SK-N-SH treated with all-trans-retinoic acid at 6 μM for 48 hours (cell line): ENCODE measurements around the gene RPL3.

Experiments used
- GLIS3 ChIP-seq: fragments of 250-450 bp; sonication (Bioruptor Pico); IDR thresholded peaks from 2 replicates; pipeline ENCODE4 v1.5.0; 2020; ENCODE audit warnings: mild to moderate bottlenecking, moderate library complexity
- ISL1 ChIP-seq: fragments of 250-450 bp; sonication (Bioruptor Pico); IDR thresholded peaks from 2 replicates; pipeline ENCODE4 v2.1.2; 2022; ENCODE audit warnings: mild to moderate bottlenecking, moderate library complexity
- PATZ1 ChIP-seq: fragments of 250-450 bp; sonication (Bioruptor Pico); IDR thresholded peaks from 2 replicates; pipeline ENCODE4 v1.8.0; 2020; ENCODE audit warnings: mild to moderate bottlenecking, moderate library complexity, borderline replicate concordance
- RARB ChIP-seq: fragments of 250-450 bp; sonication (Bioruptor Pico); IDR thresholded peaks from 2 replicates; pipeline ENCODE4 v1.8.0; 2021; ENCODE audit warnings: mild to moderate bottlenecking, moderate library complexity
- SNAI2 ChIP-seq: fragments of 250-450 bp; sonication (Bioruptor Pico); IDR thresholded peaks from 2 replicates; pipeline ENCODE4 v1.5.0; 2020; ENCODE audit warnings: mild to moderate bottlenecking, moderate library complexity
- ZNF8 ChIP-seq: fragments of 450-650 bp; formaldehyde crosslinking; IDR thresholded peaks from 2 replicates; pipeline ENCODE4 v1.5.0; 2020; ENCODE audit warnings: mild to moderate bottlenecking, moderate library complexity

- TF ChIP-seq ISL1 (CRISPR knock-in tag) = no peak
- no peak for TF ChIP-seq SNAI2
- no peak for TF ChIP-seq PATZ1 (CRISPR knock-in tag)
- TF ChIP-seq GLIS3 = no peak
- TF ChIP-seq ZNF8 (CRISPR knock-in tag) = no peak
- TF ChIP-seq RARB (CRISPR knock-in tag) = no peak
Observed at GRCh38 chr22:39367035-39367434, 47.6 kb upstream of the RPL3 start.
